K562 (cell line): Measurements from ENCODE around the gene FAM199X.

Experiments used
- CBFB ChIP-seq: sonication (generic); formaldehyde crosslinking; IDR thresholded peaks from 2 replicates; pipeline ENCODE4 v1.4.0; 2020; ENCODE audit warnings: mild to moderate bottlenecking, missing genetic modification reagents
- FOXA1 ChIP-seq: fragments of 450-650 bp; IDR thresholded peaks from 2 replicates; pipeline ENCODE4 v1.6.1; 2016; ENCODE audit warnings: mild to moderate bottlenecking, borderline replicate concordance
- GABPB2 ChIP-seq: fragments of 250-450 bp; sonication (Bioruptor Pico); conservative IDR thresholded peaks from 2 replicates; pipeline ENCODE4 v1.5.1; 2021; ENCODE audit warnings: mild to moderate bottlenecking
- HMGN3 ChIP-seq: IDR thresholded peaks from 2 replicates; pipeline ENCODE4 v1.6.1; 2011; ENCODE audit warnings: borderline replicate concordance, low read depth, mild to moderate bottlenecking, mixed read lengths, low read length; ENCODE audit not compliant: insufficient read length; ENCODE audit errors: extremely low read depth
- IFI16 ChIP-seq: fragments of 250-450 bp; sonication (Bioruptor Pico); IDR thresholded peaks from 2 replicates; pipeline ENCODE4 v2.1.2; 2022; ENCODE audit warnings: mild to moderate bottlenecking, inconsistent platforms
- KDM1A ChIP-seq, 2 experiments: fragments of 450-650 bp; IDR thresholded peaks; 2 replicates each; pipeline ENCODE4 v1.6.1; 2016; ENCODE audit warnings: mild to moderate bottlenecking in 2 of 2
- KLF16 ChIP-seq: IDR thresholded peaks from 2 replicates; pipeline ENCODE4 v1.6.1; 2016; ENCODE audit warnings: antibody characterized with exemption
- RFX5 ChIP-seq: IDR thresholded peaks from 2 replicates; pipeline ENCODE4 v1.6.1; 2011; ENCODE audit warnings: low read depth, mild to moderate bottlenecking, improper control_type of control experiment, low read length
- TF ChIP-seq, protein P1 (sequence below): sonication (generic); formaldehyde crosslinking; IDR thresholded peaks from 2 replicates; pipeline ENCODE4 v1.8.1; 2023; ENCODE audit warnings: missing genetic modification reagents, mild to moderate bottlenecking, borderline replicate concordance
- TF ChIP-seq, protein P2 (sequence below): fragments of 250-450 bp; sonication (Bioruptor Pico); IDR thresholded peaks from 2 replicates; pipeline ENCODE4 v1.4.0; 2020
- TF ChIP-seq, protein P3 (sequence below), 3 experiments: IDR thresholded peaks in 2 of 3; conservative IDR thresholded peaks in 1 of 3; 2 replicates each; pipeline ENCODE4 v1.5.1; 2011 to 2012; ENCODE audit warnings: low read length in 3 of 3, mild to moderate bottlenecking in 3 of 3, control low read depth in 2 of 3, improper control_type of control experiment in 1 of 3, inconsistent platforms in 1 of 3, low read depth in 1 of 3, mixed read lengths in 1 of 3, moderate library complexity in 1 of 3; ENCODE audit not compliant: insufficient read depth in 2 of 3

DNA sequence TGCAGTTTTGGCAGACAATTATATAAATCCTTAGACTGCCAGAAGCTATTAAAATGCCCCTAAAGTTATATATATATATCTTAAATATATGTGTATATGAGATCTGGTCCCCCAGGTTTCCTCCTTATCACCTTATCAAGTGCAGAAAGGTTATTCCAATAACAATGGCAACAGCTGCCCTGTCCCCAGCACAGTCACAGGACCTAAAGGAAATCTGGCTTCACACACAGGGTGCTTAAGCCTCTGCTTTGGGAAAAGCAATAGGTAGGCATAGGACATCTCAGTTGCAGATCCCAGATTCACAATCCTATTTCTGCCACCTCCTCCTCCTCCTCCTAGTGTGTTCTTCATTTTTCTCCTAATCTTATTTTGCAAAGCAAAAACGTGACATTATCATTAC lies 15.2 kb upstream of the FAM199X start:
- TF ChIP-seq GABPB2 (CRISPR knock-in tag) = no peak
- TF ChIP-seq RFX5 = no peak
- no peak for TF ChIP-seq CBFB (CRISPR knock-in tag)
- TF ChIP-seq, protein P1, sequence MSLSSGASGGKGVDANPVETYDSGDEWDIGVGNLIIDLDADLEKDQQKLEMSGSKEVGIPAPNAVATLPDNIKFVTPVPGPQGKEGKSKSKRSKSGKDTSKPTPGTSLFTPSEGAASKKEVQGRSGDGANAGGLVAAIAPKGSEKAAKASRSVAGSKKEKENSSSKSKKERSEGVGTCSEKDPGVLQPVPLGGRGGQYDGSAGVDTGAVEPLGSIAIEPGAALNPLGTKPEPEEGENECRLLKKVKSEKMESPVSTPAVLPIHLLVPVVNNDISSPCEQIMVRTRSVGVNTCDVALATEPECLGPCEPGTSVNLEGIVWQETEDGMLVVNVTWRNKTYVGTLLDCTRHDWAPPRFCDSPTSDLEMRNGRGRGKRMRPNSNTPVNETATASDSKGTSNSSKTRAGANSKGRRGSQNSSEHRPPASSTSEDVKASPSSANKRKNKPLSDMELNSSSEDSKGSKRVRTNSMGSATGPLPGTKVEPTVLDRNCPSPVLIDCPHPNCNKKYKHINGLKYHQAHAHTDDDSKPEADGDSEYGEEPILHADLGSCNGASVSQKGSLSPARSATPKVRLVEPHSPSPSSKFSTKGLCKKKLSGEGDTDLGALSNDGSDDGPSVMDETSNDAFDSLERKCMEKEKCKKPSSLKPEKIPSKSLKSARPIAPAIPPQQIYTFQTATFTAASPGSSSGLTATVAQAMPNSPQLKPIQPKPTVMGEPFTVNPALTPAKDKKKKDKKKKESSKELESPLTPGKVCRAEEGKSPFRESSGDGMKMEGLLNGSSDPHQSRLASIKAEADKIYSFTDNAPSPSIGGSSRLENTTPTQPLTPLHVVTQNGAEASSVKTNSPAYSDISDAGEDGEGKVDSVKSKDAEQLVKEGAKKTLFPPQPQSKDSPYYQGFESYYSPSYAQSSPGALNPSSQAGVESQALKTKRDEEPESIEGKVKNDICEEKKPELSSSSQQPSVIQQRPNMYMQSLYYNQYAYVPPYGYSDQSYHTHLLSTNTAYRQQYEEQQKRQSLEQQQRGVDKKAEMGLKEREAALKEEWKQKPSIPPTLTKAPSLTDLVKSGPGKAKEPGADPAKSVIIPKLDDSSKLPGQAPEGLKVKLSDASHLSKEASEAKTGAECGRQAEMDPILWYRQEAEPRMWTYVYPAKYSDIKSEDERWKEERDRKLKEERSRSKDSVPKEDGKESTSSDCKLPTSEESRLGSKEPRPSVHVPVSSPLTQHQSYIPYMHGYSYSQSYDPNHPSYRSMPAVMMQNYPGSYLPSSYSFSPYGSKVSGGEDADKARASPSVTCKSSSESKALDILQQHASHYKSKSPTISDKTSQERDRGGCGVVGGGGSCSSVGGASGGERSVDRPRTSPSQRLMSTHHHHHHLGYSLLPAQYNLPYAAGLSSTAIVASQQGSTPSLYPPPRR (CRISPR knock-in tag) = no peak
- no peak for TF ChIP-seq HMGN3
- TF ChIP-seq IFI16 (CRISPR knock-in tag) = no peak
- TF ChIP-seq KDM1A (IDR thresholded peaks at IDR 0.05) = no peak
- no peak for TF ChIP-seq FOXA1
- no peak for TF ChIP-seq KLF16
- TF ChIP-seq, protein P2, sequence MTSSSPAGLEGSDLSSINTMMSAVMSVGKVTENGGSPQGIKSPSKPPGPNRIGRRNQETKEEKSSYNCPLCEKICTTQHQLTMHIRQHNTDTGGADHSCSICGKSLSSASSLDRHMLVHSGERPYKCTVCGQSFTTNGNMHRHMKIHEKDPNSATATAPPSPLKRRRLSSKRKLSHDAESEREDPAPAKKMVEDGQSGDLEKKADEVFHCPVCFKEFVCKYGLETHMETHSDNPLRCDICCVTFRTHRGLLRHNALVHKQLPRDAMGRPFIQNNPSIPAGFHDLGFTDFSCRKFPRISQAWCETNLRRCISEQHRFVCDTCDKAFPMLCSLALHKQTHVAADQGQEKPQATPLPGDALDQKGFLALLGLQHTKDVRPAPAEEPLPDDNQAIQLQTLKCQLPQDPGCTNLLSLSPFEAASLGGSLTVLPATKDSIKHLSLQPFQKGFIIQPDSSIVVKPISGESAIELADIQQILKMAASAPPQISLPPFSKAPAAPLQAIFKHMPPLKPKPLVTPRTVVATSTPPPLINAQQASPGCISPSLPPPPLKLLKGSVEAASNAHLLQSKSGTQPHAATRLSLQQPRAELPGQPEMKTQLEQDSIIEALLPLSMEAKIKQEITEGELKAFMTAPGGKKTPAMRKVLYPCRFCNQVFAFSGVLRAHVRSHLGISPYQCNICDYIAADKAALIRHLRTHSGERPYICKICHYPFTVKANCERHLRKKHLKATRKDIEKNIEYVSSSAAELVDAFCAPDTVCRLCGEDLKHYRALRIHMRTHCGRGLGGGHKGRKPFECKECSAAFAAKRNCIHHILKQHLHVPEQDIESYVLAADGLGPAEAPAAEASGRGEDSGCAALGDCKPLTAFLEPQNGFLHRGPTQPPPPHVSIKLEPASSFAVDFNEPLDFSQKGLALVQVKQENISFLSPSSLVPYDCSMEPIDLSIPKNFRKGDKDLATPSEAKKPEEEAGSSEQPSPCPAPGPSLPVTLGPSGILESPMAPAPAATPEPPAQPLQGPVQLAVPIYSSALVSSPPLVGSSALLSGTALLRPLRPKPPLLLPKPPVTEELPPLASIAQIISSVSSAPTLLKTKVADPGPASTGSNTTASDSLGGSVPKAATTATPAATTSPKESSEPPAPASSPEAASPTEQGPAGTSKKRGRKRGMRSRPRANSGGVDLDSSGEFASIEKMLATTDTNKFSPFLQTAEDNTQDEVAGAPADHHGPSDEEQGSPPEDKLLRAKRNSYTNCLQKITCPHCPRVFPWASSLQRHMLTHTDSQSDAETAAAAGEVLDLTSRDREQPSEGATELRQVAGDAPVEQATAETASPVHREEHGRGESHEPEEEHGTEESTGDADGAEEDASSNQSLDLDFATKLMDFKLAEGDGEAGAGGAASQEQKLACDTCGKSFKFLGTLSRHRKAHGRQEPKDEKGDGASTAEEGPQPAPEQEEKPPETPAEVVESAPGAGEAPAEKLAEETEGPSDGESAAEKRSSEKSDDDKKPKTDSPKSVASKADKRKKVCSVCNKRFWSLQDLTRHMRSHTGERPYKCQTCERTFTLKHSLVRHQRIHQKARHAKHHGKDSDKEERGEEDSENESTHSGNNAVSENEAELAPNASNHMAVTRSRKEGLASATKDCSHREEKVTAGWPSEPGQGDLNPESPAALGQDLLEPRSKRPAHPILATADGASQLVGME (CRISPR knock-in tag) = no peak
- TF ChIP-seq, protein P3, sequence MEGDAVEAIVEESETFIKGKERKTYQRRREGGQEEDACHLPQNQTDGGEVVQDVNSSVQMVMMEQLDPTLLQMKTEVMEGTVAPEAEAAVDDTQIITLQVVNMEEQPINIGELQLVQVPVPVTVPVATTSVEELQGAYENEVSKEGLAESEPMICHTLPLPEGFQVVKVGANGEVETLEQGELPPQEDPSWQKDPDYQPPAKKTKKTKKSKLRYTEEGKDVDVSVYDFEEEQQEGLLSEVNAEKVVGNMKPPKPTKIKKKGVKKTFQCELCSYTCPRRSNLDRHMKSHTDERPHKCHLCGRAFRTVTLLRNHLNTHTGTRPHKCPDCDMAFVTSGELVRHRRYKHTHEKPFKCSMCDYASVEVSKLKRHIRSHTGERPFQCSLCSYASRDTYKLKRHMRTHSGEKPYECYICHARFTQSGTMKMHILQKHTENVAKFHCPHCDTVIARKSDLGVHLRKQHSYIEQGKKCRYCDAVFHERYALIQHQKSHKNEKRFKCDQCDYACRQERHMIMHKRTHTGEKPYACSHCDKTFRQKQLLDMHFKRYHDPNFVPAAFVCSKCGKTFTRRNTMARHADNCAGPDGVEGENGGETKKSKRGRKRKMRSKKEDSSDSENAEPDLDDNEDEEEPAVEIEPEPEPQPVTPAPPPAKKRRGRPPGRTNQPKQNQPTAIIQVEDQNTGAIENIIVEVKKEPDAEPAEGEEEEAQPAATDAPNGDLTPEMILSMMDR (IDR thresholded peaks at IDR 0.05 in 2 of 3, conservative IDR thresholded peaks at IDR 0.05 in 1 of 3; ENCODE audit: insufficient read depth in 2 of 3, low read depth in 1 of 3, low read length in 3 of 3) = no peak
